HG02642 (cell line): Measurements from ENCODE around the gene EFHC2.
"Not testable (repeated sequence)": the region's sequence is repeated elsewhere in the genome, so short reads cannot be mapped to it uniquely, and the experiment has no call there.

ENCODE experiments used
- ATAC-seq: cut with Tn5 transposase; IDR thresholded peaks from one replicate; pipeline ENCODE4 v1.9.1; 2021; ENCODE audit warnings: mild to moderate bottlenecking; ENCODE audit not compliant: unreplicated experiment, poor library complexity

EFHC2 gene

GRCh38 chrX:44235534-44235933 lies 107.9 kb downstream of the EFHC2 start:
- no peak for ATAC-seq

- no peak for ATAC-seq
Measured at GRCh38 chrX:44234541-44234940, 108.9 kb downstream of the EFHC2 start.

GRCh38 chrX:44234116-44234515 lies 109.4 kb downstream of the EFHC2 start:
- ATAC-seq, result no peak

GRCh38 chrX:44232081-44232480 lies 111.4 kb downstream of the EFHC2 start:
- ATAC-seq, result no peak

- ATAC-seq, result peak; percentile 55
Measured at GRCh38 chrX:44228621-44229020, 114.9 kb downstream of the EFHC2 start.

- no peak for ATAC-seq
Measured at GRCh38 chrX:44227991-44228390, 115.5 kb downstream of the EFHC2 start.

GRCh38 chrX:44225667-44226066 lies 117.8 kb downstream of the EFHC2 start:
- no peak for ATAC-seq

GRCh38 chrX:44224760-44225159 lies 118.7 kb downstream of the EFHC2 start:
- no peak for ATAC-seq

GRCh38 chrX:44223150-44223549 lies 120.3 kb downstream of the EFHC2 start:
- no peak for ATAC-seq

GRCh38 chrX:44218465-44218864 lies 125.0 kb downstream of the EFHC2 start:
- no peak for ATAC-seq

- no peak for ATAC-seq
Measured at GRCh38 chrX:44216171-44216570, 127.3 kb downstream of the EFHC2 start.

GRCh38 chrX:44203791-44204190 lies 139.7 kb downstream of the EFHC2 start:
- no peak for ATAC-seq

- no peak for ATAC-seq
Measured at GRCh38 chrX:44202596-44202995, 140.9 kb downstream of the EFHC2 start.

GRCh38 chrX:44189116-44189515 lies 154.4 kb downstream of the EFHC2 start:
- no peak for ATAC-seq

- not testable (repeated sequence) for ATAC-seq
Measured at GRCh38 chrX:44187915-44188314, 155.6 kb downstream of the EFHC2 start.

- no peak for ATAC-seq
Measured at GRCh38 chrX:44183329-44183728, 160.1 kb downstream of the EFHC2 start.

GRCh38 chrX:44178274-44179053 lies 165.0 kb downstream of the EFHC2 start:
- ATAC-seq, result no peak

- ATAC-seq, result no peak
Measured at GRCh38 chrX:44175455-44175854, 168.0 kb downstream of the EFHC2 start.

GRCh38 chrX:44174061-44174460 lies 169.4 kb downstream of the EFHC2 start:
- no peak for ATAC-seq

GRCh38 chrX:44173219-44173618 lies 170.3 kb downstream of the EFHC2 start:
- no peak for ATAC-seq

GRCh38 chrX:44167116-44167515 lies 176.4 kb downstream of the EFHC2 start:
- ATAC-seq, result no peak

GRCh38 chrX:44162964-44163475 lies 180.5 kb downstream of the EFHC2 start:
- no peak for ATAC-seq
